ENCODE data around the gene SNPH.
"Not testable (repeated sequence)": the region's sequence is repeated elsewhere in the genome, so short reads cannot be mapped to it uniquely, and the experiment has no call there.

The SNPH gene

GRCh38 chr20:1247689-1248088 is 18.4 kb upstream of the SNPH start:
- no peak overlapping the region for H3K4me3 ChIP-seq (replicated peaks in 1 of 2; ENCODE audit: low read depth in 2 of 2, low read length in 2 of 2)
- no peak for DNase-seq (ENCODE audit: low read depth in 2 of 2)
- TF ChIP-seq, protein P1, sequence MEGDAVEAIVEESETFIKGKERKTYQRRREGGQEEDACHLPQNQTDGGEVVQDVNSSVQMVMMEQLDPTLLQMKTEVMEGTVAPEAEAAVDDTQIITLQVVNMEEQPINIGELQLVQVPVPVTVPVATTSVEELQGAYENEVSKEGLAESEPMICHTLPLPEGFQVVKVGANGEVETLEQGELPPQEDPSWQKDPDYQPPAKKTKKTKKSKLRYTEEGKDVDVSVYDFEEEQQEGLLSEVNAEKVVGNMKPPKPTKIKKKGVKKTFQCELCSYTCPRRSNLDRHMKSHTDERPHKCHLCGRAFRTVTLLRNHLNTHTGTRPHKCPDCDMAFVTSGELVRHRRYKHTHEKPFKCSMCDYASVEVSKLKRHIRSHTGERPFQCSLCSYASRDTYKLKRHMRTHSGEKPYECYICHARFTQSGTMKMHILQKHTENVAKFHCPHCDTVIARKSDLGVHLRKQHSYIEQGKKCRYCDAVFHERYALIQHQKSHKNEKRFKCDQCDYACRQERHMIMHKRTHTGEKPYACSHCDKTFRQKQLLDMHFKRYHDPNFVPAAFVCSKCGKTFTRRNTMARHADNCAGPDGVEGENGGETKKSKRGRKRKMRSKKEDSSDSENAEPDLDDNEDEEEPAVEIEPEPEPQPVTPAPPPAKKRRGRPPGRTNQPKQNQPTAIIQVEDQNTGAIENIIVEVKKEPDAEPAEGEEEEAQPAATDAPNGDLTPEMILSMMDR (IDR thresholded peaks at IDR 0.05; ENCODE audit: low read depth, low read length), result no peak

DNA sequence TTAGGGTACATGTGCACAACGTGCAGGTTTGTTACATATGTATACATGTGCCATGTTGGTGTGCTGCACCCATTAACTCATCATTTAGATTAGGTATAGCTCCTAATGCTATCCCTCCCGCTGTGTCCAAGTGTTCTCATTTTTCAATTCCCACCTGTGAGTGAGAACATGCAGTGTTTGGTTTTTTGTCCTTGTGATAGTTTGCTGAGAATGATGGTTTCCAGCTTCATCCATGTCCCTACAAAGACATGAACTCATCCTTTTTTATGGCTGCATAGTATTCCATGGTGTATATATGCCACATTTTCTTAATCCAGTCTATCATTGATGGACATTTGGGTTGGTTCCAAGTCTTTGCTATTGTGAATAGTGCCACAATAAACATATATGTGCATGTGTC is 15.8 kb upstream of the SNPH start:
- not testable (repeated sequence) for DNase-seq (ENCODE audit: low read depth in 2 of 2); H3K4me3 ChIP-seq (replicated peaks in 1 of 2; ENCODE audit: low read depth in 2 of 2, low read length in 2 of 2)

- no peak for DNase-seq (ENCODE audit: low read depth in 2 of 2)
- H3K4me3 ChIP-seq (replicated peaks in 1 of 2; ENCODE audit: low read depth in 2 of 2, low read length in 2 of 2), result no peak overlapping the region
- TF ChIP-seq, protein P1 (IDR thresholded peaks at IDR 0.05; ENCODE audit: low read depth, low read length), result no peak
These were observed 13.7 kb upstream of the SNPH start for GRCh38 chr20:1252416-1252815.

GRCh38 chr20:1254254-1254653 is 11.8 kb upstream of the SNPH start:
- TF ChIP-seq, protein P1 (IDR thresholded peaks at IDR 0.05; ENCODE audit: low read depth, low read length), result no peak
- DNase-seq (ENCODE audit: low read depth in 2 of 2), result no peak
- H3K4me3 ChIP-seq (replicated peaks in 1 of 2; ENCODE audit: low read depth in 2 of 2, low read length in 2 of 2), result no peak overlapping the region

DNA sequence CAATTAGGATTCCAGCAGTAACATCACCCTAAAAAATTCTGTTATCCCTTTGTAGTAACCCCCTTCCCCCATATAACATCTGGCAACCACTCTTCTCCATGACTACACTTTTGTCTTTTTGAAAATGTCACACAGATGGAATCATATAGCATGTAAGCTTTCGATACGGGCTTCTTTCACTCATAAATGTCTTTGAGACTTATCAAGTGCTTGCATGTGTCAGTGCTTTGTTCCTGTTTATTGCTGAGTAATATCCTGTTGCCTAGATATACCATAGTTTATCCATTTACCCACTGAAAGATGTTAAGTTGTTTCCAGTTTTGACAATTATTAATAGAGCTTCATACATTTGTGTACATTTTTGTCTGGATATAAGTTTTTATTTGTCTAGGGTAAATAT is 10.4 kb upstream of the SNPH start:
- H3K4me3 ChIP-seq (replicated peaks in 1 of 2; ENCODE audit: low read depth in 2 of 2, low read length in 2 of 2), result no peak overlapping the region
- DNase-seq (ENCODE audit: low read depth in 2 of 2), result no peak

DNA sequence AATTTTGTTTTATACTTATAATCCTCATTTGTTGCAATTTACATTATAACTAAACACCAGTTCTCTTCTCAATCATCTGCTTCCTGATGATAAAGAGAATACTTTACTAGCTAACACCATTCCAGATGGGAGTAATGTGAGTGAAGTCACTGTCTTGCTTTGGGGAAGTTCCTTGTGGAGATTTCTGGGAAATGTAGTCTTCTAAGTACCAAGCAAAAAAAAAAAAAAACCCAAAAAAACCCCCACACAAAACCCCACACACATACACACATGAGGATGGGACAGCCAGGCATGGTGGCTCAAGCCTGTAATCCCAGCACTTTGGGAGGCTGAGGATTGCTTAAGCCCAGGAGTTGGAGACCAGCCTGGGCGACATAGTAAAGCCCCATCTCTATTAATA is 2.2 kb upstream of the SNPH start:
- peak; percentile 30 to 51 for DNase-seq (ENCODE audit: low read depth in 2 of 2)

More for the DNA sequence above, 10.4 kb upstream of the SNPH start:
- TF ChIP-seq, protein P1 (IDR thresholded peaks at IDR 0.05; ENCODE audit: low read depth, low read length), result no peak

DNA sequence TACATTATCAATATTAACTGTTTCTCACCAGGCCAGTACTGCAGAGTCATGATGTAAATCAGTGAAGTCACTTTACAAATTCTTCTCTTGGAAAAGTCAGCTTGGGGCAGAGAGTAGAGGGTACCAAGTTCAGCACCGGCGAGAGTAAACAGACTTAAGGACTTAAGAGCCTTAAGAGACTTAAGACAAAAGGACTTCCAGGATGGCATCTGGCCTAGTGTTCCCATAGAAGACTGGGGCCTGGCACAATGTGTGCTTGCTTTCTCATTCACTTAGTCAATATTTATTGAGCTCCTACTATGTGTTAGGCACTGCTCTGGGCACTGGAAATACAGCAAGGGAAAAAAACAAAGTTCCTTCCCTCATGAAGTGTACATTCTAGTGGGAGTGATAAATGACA is 1.4 kb upstream of the SNPH start:
- H3K4me3 ChIP-seq (replicated peaks in 1 of 2; ENCODE audit: low read depth in 2 of 2, low read length in 2 of 2), result no peak overlapping the region
- TF ChIP-seq, protein P1 (IDR thresholded peaks at IDR 0.05; ENCODE audit: low read depth, low read length), result no peak
- DNase-seq (ENCODE audit: low read depth in 2 of 2), result no peak

More for the DNA sequence above, 2.2 kb upstream of the SNPH start:
- no peak overlapping the region for H3K4me3 ChIP-seq (replicated peaks in 1 of 2; ENCODE audit: low read depth in 2 of 2, low read length in 2 of 2)
- TF ChIP-seq, protein P1 (IDR thresholded peaks at IDR 0.05; ENCODE audit: low read depth, low read length), result no peak

Data from cardiac fibroblast (primary cell).